A549 (cell line): ENCODE results near the gene SEMA4B. TPM values are rescaled to one million over a fixed set of nuclear protein-coding genes. Genes with fewer than 3 reads are reported as not detected.

ENCODE experiments used
- ATAC-seq, 2 experiments: fragments of 200-7000 bp in 1 of 2; fragments of >200 bp in 1 of 2; cut with Nextera tagmentation in 1 of 2; cut with Tn5 transposase in 1 of 2; 3 replicates each; pipeline versions ENCODE4 v1.8.0 to v1.9.1; 2018 to 2020; ENCODE audit warnings: mild to moderate bottlenecking in 1 of 2, moderate library complexity in 1 of 2
- CTCF ChIA-PET: fragments of 300-600 bp; sonication (Branson Sonifier 250); formaldehyde crosslinking; extraction: SDS; loops from one replicate; lab custom pipeline; 2021; ENCODE audit warnings: antibody characterized with exemption, inconsistent platforms; lab: Yijun Ruan, JAX
- POLR2A ChIA-PET: fragments of 350-600 bp; formaldehyde crosslinking; extraction: SDS; loops from one replicate; lab custom pipeline; 2021; ENCODE audit warnings: antibody characterized with exemption, inconsistent platforms; lab: Yijun Ruan, JAX
- DNase-seq, 2 experiments: peaks; one replicate each; pipeline versions ENCODE4 v3.0.0 to v3.0.0-alpha.2; 2011 to 2016; ENCODE audit warnings: low read depth in 1 of 2, low spot score in 1 of 2
- FAIRE-seq: peaks from 2 replicates; lab custom pipeline; 2011; peaks lifted over from hg19 to GRCh38; lab: Jason Lieb, UNC
- H3K27ac ChIP-seq, 2 experiments: fragments of >200 bp; sonication (Bioruptor Twin); formaldehyde crosslinking; 3 replicates each; pipeline ENCODE4 v1.5.1; 2016 to 2017
- H3K4me1 ChIP-seq: fragments of >200 bp; sonication (Bioruptor Twin); formaldehyde crosslinking; 3 replicates; pipeline ENCODE4 v1.6.1; 2016
- H3K4me2 ChIP-seq: fragments of >200 bp; sonication (Bioruptor Twin); formaldehyde crosslinking; 3 replicates; pipeline ENCODE4 v1.6.1; 2016
- H3K4me3 ChIP-seq: fragments of >200 bp; sonication (Bioruptor Twin); formaldehyde crosslinking; 3 replicates; pipeline ENCODE4 v1.5.1; 2016
- H3K9me3 ChIP-seq: fragments of >200 bp; sonication (Bioruptor Twin); formaldehyde crosslinking; 3 replicates; pipeline ENCODE4 v1.6.1; 2016
- BHLHE40 ChIP-seq: IDR thresholded peaks from 2 replicates; pipeline ENCODE4 v1.6.1; 2012; ENCODE audit warnings: low read depth, low read length, inconsistent platforms
- CEBPB ChIP-seq, 2 experiments: fragments of >200 bp in 1 of 2; sonication (Bioruptor Twin) in 1 of 2; formaldehyde crosslinking in 1 of 2; IDR thresholded peaks; 2 replicates each; pipeline ENCODE4 v1.6.1; 2012 to 2016
- CHD4 ChIP-seq: fragments of 200-600 bp; sonication (generic); IDR thresholded peaks from 2 replicates; pipeline ENCODE4 v1.6.1; 2016; ENCODE audit warnings: antibody characterized with exemption, mild to moderate bottlenecking, borderline replicate concordance
- ESRRA ChIP-seq: fragments of 150-350 bp; IDR thresholded peaks from 2 replicates; pipeline ENCODE4 v1.6.1; 2014; ENCODE audit warnings: mild to moderate bottlenecking, low read length, borderline replicate concordance
- FOSB ChIP-seq: fragments of 250-450 bp; sonication (Bioruptor Pico); IDR thresholded peaks from 2 replicates; pipeline ENCODE4 v1.5.0; 2020; ENCODE audit warnings: mild to moderate bottlenecking, moderate library complexity
- FOSL2 ChIP-seq, 2 experiments: fragments of 450-650 bp in 1 of 2; fragments of >200 bp in 1 of 2; sonication (Bioruptor Twin) in 1 of 2; formaldehyde crosslinking; IDR thresholded peaks; 2 replicates each; pipeline versions ENCODE4 v1.5.0 to v1.6.1; 2016 to 2020; ENCODE audit warnings: mild to moderate bottlenecking in 1 of 2, moderate library complexity in 1 of 2
- FOXS1 ChIP-seq: fragments of 250-450 bp; sonication (Bioruptor Pico); IDR thresholded peaks from 2 replicates; pipeline ENCODE4 v1.5.0; 2020; ENCODE audit warnings: mild to moderate bottlenecking, moderate library complexity
- GATA3 ChIP-seq: IDR thresholded peaks from 2 replicates; pipeline ENCODE4 v1.6.1; 2012; ENCODE audit warnings: borderline replicate concordance
- HDAC2 ChIP-seq: fragments of 200-600 bp; sonication (generic); IDR thresholded peaks from 2 replicates; pipeline ENCODE4 v1.6.1; 2016
- HEYL ChIP-seq: fragments of 250-450 bp; sonication (Bioruptor Pico); IDR thresholded peaks from 2 replicates; pipeline ENCODE4 v1.8.0; 2021; ENCODE audit warnings: mild to moderate bottlenecking, moderate library complexity
- JUN ChIP-seq, 2 experiments: fragments of >200 bp; sonication (Bioruptor Twin); formaldehyde crosslinking; IDR thresholded peaks; 2 replicates in 1 of 2; 3 replicates in 1 of 2; pipeline ENCODE4 v1.6.1; 2016 to 2017
- KDM5A ChIP-seq: fragments of 200-600 bp; sonication (generic); IDR thresholded peaks from 2 replicates; pipeline ENCODE4 v1.6.1; 2016; ENCODE audit warnings: antibody characterized with exemption, mild to moderate bottlenecking
- MAFK ChIP-seq: fragments of 450-650 bp; IDR thresholded peaks from 2 replicates; pipeline ENCODE4 v1.6.1; 2014; ENCODE audit not compliant: partially characterized antibody
- MAZ ChIP-seq: fragments of 150-350 bp; IDR thresholded peaks from 2 replicates; pipeline ENCODE4 v1.6.1; 2014; ENCODE audit warnings: antibody characterized with exemption, low read depth, low read length, borderline replicate concordance
- NR3C1 ChIP-seq: fragments of >200 bp; sonication (Bioruptor Twin); formaldehyde crosslinking; IDR thresholded peaks from 3 replicates; pipeline ENCODE4 v1.6.1; 2017
- POLR2AphosphoS2 ChIP-seq: conservative IDR thresholded peaks from 2 replicates; pipeline ENCODE4 v1.6.1; 2012; ENCODE audit warnings: low read length, improper control_type of control experiment, inconsistent platforms
- RAD21 ChIP-seq, 2 experiments: fragments of >200 bp in 1 of 2; sonication (Bioruptor Twin) in 1 of 2; formaldehyde crosslinking in 1 of 2; IDR thresholded peaks in 1 of 2; conservative IDR thresholded peaks in 1 of 2; 2 replicates in 1 of 2; 3 replicates in 1 of 2; pipeline ENCODE4 v1.6.1; 2012 to 2018; ENCODE audit warnings: inconsistent platforms in 1 of 2
- RARB ChIP-seq: fragments of 250-450 bp; sonication (Bioruptor Pico); IDR thresholded peaks from 2 replicates; pipeline ENCODE4 v1.8.0; 2021; ENCODE audit warnings: mild to moderate bottlenecking, moderate library complexity
- RCOR1 ChIP-seq: fragments of 150-350 bp; IDR thresholded peaks from 2 replicates; pipeline ENCODE4 v1.6.1; 2014; ENCODE audit warnings: antibody characterized with exemption, low read length, low read depth
- RNF2 ChIP-seq: fragments of 200-600 bp; sonication (generic); IDR thresholded peaks from 2 replicates; pipeline ENCODE4 v1.6.1; 2016; ENCODE audit warnings: low read depth, mild to moderate bottlenecking, antibody characterized with exemption, moderate library complexity, borderline replicate concordance
- SMC3 ChIP-seq: fragments of >200 bp; sonication (Bioruptor Twin); formaldehyde crosslinking; IDR thresholded peaks from 3 replicates; pipeline ENCODE4 v1.6.1; 2018; ENCODE audit warnings: inconsistent platforms
- ZC3H11A ChIP-seq: fragments of 450-650 bp; IDR thresholded peaks from 2 replicates; pipeline ENCODE4 v1.6.1; 2014; ENCODE audit warnings: antibody characterized with exemption, mild to moderate bottlenecking
- ZFP36 ChIP-seq: fragments of 450-650 bp; IDR thresholded peaks from 2 replicates; pipeline ENCODE4 v1.6.1; 2014; ENCODE audit warnings: borderline replicate concordance; ENCODE audit not compliant: partially characterized antibody
- ZSCAN20 ChIP-seq: fragments of 250-450 bp; sonication (Bioruptor Pico); IDR thresholded peaks from 2 replicates; pipeline ENCODE4 v1.8.0; 2022; ENCODE audit warnings: mild to moderate bottlenecking, moderate library complexity
- WGBS: methylation state at CpG from one replicate; pipeline ENCODE4 v1.1.6; 2017; ENCODE audit errors: missing lambda C conversion rate; 5-methylcytosine and 5-hydroxymethylcytosine counted together
- polyA plus RNA-seq, 4 experiments: library from polyadenylated mRNA; depleted of rRNA in 3 of 4; stranded (reverse); fragments of >200 nt; fragmentation: RNase III in 1 of 4; extraction: RNeasy Plus Mini Kit Qiagen cat#74134 plus additional on column Dnase treatment in 1 of 4; gene quantifications; 2 replicates in 3 of 4; 3 replicates in 1 of 4; pipeline ENCODE4 v1.2.3, GENCODE V29; 2011 to 2017
- TF ChIP-seq, protein P1 (sequence below): fragments of 250-450 bp; sonication (Bioruptor Pico); IDR thresholded peaks from 2 replicates; pipeline ENCODE4 v1.5.0; 2021; ENCODE audit warnings: mild to moderate bottlenecking, moderate library complexity, borderline replicate concordance
- TF ChIP-seq, protein P2 (sequence below): IDR thresholded peaks from 2 replicates; pipeline ENCODE4 v1.6.1; 2012; ENCODE audit warnings: low read depth, borderline replicate concordance

SEMA4B gene
- polyA plus RNA-seq, 2 of the 4 experiments (the other 2 are of a cell fraction): 45.3 to 47.1 TPM

DNA sequence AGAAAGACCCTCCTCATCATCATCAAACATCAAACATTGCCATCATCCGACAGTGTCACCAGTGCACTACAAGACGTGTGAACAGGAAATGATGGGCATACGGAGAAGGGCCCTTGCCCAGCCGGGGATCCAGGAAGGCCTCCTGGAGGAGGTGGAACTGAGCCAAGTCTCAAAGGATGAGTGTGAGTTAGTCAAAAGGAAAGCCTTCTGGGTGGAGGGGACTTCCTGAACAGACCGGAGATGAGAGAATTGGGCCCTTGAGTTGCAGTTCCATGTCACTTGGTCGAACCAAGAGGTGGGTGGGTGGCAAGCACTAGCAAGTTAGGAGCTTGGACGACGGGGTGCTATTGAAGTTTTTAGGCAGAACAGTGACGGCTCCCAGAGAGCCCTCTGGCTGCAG is 8.5 kb downstream of the SEMA4B start:
- FAIRE-seq: no peak
- Histone ChIP-seq H3K27ac (peak overlapping the region in 1 of 2 experiments; percentile 90; a peak in 3 of 6 replicates), H3K4me1 (peaks cover 56% of the 10 kb centered on the region), H3K4me3 (no peak overlapping the region), H3K4me2 (no peak overlapping the region), H3K9me3 (no peaks in the 10 kb centered on the region)
- ATAC-seq: no peak
- ChIA-PET POLR2A (no interaction called here), CTCF (interaction anchor here (0.6 to 36.4 kb wide), 6 partner anchors 8 to 618 kb away, joined by 3 to 732 read pairs (median 111); partner anchors contain the start of genes CIB1 and GDPGP1)
- DNase-seq: no peak
- TF ChIP-seq SMC3 (no peak), GATA3 (no peak), NR3C1 (no peak), RNF2 (no peak), FOSB (CRISPR knock-in tag) (no peak), RARB (CRISPR knock-in tag) (no peak), JUN (IDR thresholded peaks at IDR 0.05) (no peak), ZFP36 (no peak), MAFK (no peak), POLR2AphosphoS2 (no peak), CHD4 (no peak)
- TF ChIP-seq, protein P1, sequence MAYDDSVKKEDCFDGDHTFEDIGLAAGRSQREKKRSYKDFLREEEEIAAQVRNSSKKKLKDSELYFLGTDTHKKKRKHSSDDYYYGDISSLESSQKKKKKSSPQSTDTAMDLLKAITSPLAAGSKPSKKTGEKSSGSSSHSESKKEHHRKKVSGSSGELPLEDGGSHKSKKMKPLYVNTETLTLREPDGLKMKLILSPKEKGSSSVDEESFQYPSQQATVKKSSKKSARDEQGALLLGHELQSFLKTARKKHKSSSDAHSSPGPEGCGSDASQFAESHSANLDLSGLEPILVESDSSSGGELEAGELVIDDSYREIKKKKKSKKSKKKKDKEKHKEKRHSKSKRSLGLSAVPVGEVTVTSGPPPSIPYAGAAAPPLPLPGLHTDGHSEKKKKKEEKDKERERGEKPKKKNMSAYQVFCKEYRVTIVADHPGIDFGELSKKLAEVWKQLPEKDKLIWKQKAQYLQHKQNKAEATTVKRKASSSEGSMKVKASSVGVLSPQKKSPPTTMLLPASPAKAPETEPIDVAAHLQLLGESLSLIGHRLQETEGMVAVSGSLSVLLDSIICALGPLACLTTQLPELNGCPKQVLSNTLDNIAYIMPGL (CRISPR knock-in tag): no peak
- TF ChIP-seq, protein P2, sequence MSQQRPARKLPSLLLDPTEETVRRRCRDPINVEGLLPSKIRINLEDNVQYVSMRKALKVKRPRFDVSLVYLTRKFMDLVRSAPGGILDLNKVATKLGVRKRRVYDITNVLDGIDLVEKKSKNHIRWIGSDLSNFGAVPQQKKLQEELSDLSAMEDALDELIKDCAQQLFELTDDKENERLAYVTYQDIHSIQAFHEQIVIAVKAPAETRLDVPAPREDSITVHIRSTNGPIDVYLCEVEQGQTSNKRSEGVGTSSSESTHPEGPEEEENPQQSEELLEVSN: no peak
- WGBS: 71% methylated on average over 9 of the region's 9 CpGs

DNA sequence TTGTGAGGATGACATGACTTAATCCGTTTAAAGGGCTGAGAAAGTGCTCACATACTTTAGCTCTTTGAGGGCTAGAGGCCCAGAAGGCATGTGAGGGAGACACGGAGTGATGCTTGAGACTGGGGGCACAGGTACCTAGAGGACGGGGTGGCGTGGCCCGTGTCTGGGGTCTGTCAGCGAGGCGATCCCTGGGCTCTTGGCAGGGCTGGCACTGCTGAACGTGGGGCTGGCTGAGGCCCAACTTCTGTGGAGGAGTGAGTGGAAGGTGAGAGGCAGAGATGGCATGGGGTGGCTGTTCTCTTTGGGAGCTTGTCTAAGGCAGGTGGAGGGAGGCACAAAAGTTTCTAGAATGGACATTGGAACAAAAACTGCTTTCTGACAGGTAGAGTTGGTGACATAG is 9.5 kb downstream of the SEMA4B start:
- Histone ChIP-seq H3K9me3 (no peaks in the 10 kb centered on the region), H3K4me3 (no peak overlapping the region), H3K27ac (peak overlapping the region; percentile 90 to 92), H3K4me2 (peak overlapping the region; percentile 86), H3K4me1 (peaks cover 59% of the 10 kb centered on the region)
- DNase-seq (no peak), ATAC-seq (no peak), FAIRE-seq (no peak)
- WGBS: 86% methylated on average over 8 of the region's 8 CpGs
- ChIA-PET POLR2A (no interaction called here), CTCF (interaction anchor here (1.0 to 36.4 kb wide), 6 partner anchors 7 to 65 kb away, joined by 3 to 732 read pairs (median 111); partner anchors contain the start of genes CIB1 and GDPGP1)
- no peak for TF ChIP-seq ZC3H11A
- no peak for TF ChIP-seq HDAC2
- no peak for TF ChIP-seq BHLHE40
- no peak for TF ChIP-seq FOXS1 (CRISPR knock-in tag)
- TF ChIP-seq ESRRA: no peak
- no peak for TF ChIP-seq FOSL2 (IDR thresholded peaks at IDR 0.05)
- TF ChIP-seq FOSL2 (CRISPR knock-in tag; IDR thresholded peaks at IDR 0.05): no peak
- TF ChIP-seq MAZ: no peak
- TF ChIP-seq CEBPB (IDR thresholded peaks at IDR 0.05): no peak
- no peak for TF ChIP-seq ZSCAN20 (CRISPR knock-in tag)
- TF ChIP-seq KDM5A: no peak
- TF ChIP-seq RNF2: no peak
- TF ChIP-seq HEYL (CRISPR knock-in tag): no peak
- no peak for TF ChIP-seq RCOR1
- TF ChIP-seq RAD21 (conservative IDR thresholded peaks at IDR 0.05 in 1 of 2, IDR thresholded peaks at IDR 0.05 in 1 of 2): no peak
